Fibroblast of upper back skin (primary cell): Measurements from ENCODE around the gene PGGT1B.
A peak's percentile ranks its signal among the peaks of the same experiment; 100 is the strongest.

Source experiments
- DNase-seq: peaks from one replicate; pipeline ENCODE4 v3.0.0-alpha.2; 2013

The PGGT1B gene

DNA sequence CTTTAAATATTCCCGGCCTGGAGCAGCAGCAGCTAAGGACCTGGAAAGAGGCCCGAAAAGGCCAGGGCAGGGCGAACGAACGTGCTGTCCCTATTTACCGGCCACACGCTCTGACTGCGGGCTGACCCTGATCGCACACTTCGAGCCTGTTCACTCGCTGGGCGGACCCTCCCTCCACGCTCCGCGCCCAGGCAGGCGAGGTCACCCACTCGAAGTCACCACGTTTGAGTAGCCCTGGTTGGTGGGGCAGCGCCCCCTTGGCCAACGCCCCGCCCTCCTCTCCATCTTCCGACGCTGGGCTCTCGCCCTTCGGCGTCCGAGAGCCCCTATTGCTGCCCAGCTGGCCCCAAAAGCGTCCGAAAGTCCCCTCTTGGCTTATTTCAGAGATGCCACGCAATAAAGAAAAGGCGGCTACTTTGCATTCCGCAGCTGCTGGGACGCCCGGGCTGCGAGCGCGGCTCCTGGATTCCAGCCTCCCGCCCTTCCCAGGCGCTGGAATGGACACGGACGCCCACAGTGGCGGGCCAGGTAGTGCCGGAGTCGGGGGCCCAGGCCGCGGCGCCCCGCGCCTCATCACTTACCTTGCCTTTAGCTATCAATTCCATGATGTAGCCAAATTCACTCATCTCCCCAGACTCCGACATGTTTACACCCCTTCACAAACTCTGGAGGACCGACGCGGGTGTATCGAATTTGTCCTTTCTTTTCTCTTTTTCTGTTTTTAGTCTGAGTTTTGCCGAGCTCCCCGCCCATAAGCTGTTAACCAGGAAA is 83.1 kb downstream of the PGGT1B start:
- DNase-seq: peak; percentile 6

DNA sequence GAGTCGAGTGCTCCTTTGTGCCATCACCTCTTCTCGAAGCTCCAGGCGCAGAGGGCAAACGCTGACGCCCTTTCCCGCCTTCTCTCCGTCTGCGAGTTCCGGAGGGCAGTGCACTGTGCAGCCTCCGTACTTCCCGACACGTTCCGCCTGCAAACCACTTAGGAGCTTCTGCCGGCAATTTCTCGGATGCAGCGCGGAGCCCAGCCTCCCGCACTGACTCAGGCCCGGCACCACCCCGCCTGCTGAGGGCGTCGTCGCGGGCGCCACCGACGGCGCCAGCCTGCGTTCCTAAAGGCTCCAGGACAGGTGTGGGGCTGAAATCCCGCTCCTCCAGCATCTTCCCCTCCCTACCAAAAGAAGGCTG is 83.7 kb downstream of the PGGT1B start:
- DNase-seq: no peak

DNA sequence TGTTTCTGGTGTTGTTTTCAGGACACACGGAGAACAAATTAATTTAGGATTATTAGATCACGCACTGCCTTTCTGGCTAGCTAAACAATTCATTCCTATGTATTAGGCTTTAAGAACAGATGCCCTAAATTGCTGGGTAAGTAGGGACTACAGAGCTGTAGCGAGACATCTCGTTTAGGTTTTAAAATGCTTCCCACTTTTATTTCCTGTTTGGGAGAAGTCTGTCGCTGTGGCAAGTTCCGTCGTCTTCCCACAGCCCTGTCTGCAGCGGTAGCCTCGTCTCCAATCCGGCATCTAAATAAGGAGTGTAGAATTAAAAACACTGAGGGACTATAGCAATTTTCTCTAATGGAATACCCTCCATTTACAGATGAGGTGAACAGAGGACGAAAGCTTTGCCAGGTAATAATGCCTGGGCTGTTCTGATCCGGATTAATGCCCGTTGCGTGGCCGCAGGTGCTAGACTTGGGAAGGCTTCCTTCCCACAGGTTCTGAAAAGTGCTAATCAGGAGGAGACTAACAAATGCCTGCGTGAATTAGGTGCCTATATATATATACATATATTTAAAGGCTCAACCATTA is 91.7 kb downstream of the PGGT1B start:
- DNase-seq: no peak

DNA sequence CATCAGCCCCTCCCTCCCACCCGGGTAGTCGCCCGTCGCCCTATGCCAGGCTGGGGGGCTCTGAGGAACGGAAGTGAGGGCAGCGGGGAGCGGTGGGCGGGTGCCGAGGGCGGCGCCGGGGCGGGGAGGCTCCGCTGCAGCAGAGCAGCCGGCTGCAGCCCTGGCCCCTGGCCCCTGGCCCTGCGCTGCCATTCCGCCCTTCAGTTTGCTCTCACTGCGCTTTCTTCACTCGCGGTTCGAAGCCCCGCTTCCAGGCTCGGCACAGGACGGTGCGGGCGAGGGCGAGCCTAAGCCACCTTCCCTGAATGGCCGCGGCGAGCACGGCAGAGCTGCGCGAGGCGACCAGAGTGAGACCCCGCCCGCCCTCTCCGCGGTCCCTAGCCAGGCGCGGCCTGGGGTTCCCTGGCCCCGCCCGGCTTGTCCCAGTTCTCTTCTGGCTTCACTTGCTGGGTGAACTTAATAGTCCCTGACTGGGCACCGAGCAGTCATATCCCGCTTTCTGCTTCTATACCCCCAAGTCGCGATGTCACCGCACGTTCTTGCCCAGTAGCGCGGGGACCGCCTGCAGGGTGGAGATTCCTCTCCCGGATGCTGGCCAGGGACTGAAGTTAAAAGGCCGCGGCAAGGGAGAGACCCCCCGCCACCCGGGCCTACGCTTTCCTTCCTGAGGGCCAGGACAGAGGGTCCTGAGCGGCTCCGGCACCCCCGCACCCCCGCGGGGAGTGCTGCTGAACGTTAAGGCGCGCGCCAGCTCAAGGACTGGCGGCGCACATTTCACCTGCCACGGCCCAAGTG is 92.3 kb downstream of the PGGT1B start:
- DNase-seq: peak; percentile 8

DNA sequence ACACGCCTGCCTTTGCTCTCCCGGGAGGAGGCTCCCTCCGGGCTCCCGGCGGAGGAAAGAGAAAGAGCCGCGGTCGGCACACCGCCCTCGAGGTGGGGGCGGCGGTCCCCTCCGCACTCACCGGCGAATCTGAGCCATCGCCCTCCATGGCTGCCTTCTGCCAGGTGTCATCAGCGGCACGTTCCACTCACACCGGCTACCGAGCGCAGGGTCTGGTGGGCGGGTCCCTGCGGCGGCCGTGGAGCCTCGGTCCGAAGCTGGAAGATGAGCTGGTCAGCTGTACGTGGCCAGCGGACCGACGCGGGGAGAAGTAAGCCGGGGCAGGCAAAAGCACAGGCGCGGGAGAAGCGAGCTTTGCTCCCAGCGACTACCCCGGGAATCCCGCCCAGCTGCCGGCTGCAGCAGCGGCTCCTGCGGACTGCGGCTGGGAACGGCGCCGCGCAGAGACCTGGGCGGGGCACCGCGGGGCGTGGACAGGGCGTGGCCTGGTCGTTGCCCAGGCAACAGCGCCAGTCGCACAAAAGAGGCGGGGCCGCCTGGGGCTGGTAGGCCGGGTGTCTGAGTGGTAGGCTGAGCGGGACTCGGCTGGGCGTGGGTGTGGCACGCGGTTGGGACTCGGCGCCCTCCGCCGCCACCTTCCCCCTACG is 93.1 kb downstream of the PGGT1B start, which contains the start of gene TRIM36:
TSS of gene TRIM36 (minus strand) at position 422 of the 647 bp plus-strand sequence. CDS start at position 148, 274 bp downstream.
- DNase-seq: peak; percentile 82

DNA sequence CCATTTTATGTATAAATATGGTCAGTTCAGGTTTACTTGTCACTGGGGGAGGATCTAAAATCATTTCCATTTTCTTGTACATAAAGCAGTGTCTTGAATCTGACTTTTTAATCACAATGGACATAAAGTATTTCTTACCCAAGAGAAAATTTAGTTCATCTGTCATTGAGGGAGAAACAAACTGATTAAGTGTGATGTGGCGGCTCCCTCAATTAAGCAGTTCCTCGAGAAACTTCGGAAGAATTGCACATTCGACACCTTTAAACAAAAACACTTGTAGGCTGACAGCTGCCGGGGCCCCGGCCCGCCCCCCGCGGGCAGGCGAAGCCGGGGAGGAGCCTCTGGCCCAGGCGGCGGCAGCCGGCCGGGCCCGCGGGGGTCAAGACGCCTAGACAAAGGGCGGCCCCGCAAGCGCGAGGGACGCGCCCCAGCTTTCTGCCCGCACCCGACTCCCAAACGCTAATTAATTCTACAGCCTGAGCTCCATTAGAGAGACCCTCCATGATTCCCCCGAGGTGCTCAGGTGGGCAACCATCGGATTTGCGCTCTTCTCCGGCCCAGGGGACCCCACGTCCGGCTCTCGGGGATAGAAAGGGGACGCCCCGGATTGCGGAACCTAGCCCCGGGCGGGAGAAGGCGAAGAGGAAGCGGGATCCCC is 93.7 kb downstream of the PGGT1B start:
- no peak for DNase-seq

DNA sequence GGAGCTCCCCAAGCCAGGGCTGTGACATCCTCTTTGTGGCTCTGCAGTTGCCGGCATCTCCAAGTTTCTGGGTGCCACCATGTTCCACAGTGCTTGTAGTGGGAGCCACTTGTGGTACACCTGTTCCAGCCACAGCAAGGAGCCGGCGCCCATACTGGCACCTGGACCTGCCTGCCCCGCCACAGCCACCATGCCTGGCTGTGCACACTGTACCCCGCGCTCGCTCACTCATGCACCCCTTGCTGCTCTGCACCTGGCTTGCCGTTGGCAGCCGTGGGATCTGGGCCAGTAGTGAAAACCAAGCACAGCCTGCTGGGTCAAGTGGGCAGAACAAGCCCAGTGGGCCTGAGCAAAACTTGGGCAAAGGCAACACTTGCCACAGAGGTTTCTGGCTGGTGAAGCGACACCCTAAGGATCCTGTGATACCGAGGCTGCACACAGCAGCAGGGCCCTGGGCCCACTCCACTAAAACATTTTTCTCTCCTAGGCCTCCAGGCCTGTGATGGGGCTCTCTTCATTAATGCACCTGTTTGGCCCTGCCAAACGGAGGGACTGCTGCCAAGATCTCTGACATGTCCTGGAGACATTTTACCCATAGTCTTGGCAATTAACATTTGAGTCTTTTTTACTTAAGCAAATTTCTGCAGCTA is 95.8 kb downstream of the PGGT1B start:
- no peak for DNase-seq

DNA sequence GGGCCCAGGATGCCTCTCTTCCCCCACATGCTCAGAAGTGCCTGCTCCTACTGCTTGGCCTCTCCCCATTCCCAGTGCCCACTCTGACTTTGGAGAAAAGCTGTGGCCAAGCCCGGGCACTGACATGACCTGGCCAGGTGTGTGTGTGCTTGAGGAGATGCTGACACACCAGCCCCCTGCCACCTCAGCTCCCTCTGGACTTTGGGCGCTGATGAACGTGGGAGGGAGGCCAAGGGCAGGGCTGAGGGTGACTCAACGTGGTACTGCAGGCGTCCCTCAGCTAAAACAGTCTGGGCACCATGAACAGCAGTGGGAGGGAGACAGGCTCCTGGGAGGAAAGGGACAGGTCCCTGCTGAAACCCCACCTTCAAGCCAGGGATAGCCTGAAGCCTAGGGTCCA is 96.9 kb downstream of the PGGT1B start:
- no peak for DNase-seq

DNA sequence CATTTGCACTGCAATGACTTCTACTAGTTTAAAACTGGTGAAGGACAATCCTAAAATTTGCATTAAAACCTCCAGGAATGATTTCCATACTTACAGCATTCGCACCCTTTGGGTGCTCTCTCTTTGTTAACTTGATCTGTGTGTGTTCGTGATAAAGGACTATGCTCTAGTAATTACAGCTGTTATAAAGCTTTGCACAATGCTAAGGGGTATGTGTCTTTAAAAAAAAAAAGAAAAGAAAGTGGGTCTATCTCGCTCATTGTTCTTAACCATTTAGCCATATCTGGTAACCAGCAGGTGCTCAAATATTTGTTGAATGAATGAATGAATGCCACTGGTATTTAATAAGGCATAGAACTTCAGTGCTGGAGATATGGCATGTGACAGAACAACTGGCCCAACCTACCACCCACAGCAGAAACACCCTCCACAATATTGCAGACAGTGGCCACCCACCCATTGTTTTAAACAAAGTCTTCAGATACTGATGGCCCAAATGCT is 101.7 kb downstream of the PGGT1B start:
- DNase-seq: no peak
